IMR-90 (cell line): ENCODE data around the gene ABO. TPM values are rescaled to one million over a fixed set of nuclear protein-coding genes. Genes with fewer than 3 reads are reported as not detected.
"Not testable (repeated sequence)": the region's sequence is repeated elsewhere in the genome, so short reads cannot be mapped to it uniquely, and the experiment has no call there.

ENCODE experiments used
- ATAC-seq: fragments of 200-7000 bp; cut with Tn5 transposase; 2 replicates; pipeline ENCODE4 v1.9.1; 2020; ENCODE audit warnings: low read depth, mild to moderate bottlenecking, moderate library complexity
- BruUV-seq: library from RNA; stranded (reverse); fragments of 400-500 nt; replicated peaks from 2 replicates; lab custom pipeline; 2021; lab: Mats Ljungman, UMichigan
- CTCF ChIA-PET: fragments of 300-600 bp; formaldehyde crosslinking; extraction: SDS; loops from one replicate; lab custom pipeline; 2021; ENCODE audit warnings: antibody characterized with exemption; lab: Yijun Ruan, JAX
- POLR2A ChIA-PET: fragments of 300-600 bp; sonication (Branson Sonifier 250); formaldehyde crosslinking; loops from one replicate; lab custom pipeline; 2022; ENCODE audit warnings: antibody characterized with exemption; ENCODE audit not compliant: unreplicated experiment; lab: Charles Lee
- DNase-seq: peaks from one replicate; pipeline ENCODE4 v3.0.0; 2013
- H2AFZ ChIP-seq: replicated peaks from 2 replicates; pipeline ENCODE3; 2013; ENCODE audit warnings: low read length, mild to moderate bottlenecking; ENCODE audit not compliant: poor library complexity
- H2AK5ac ChIP-seq: 2 replicates; pipeline ENCODE4 v1.6.1; 2013; ENCODE audit warnings: low read depth, low read length, inconsistent platforms
- H2AK9ac ChIP-seq: replicated peaks from 2 replicates; pipeline ENCODE3; 2013; ENCODE audit warnings: mild to moderate bottlenecking, low read depth, low read length, moderate library complexity; ENCODE audit not compliant: poor library complexity
- H2BK120ac ChIP-seq: 2 replicates; pipeline ENCODE4 v1.6.1; 2013; ENCODE audit warnings: low read depth, low read length, inconsistent platforms
- H2BK15ac ChIP-seq: 3 replicates; pipeline ENCODE4 v1.6.1; 2013; ENCODE audit warnings: low read depth, low read length, inconsistent platforms
- H2BK20ac ChIP-seq: 2 replicates; pipeline ENCODE4 v1.6.1; 2013; ENCODE audit warnings: low read depth, mild to moderate bottlenecking, inconsistent platforms, low read length, moderate library complexity
- H2BK5ac ChIP-seq: 2 replicates; pipeline ENCODE4 v1.6.1; 2013; ENCODE audit warnings: mild to moderate bottlenecking, low read depth, low read length, inconsistent platforms; ENCODE audit not compliant: poor library complexity, severe bottlenecking
- H3K14ac ChIP-seq: replicated peaks from 2 replicates; pipeline ENCODE4 v1.6.1; 2013; ENCODE audit warnings: low read depth, low read length, inconsistent platforms
- H3K18ac ChIP-seq: 2 replicates; pipeline ENCODE4 v1.6.1; 2013; ENCODE audit warnings: low read depth, low read length, control low read depth
- H3K23ac ChIP-seq: 2 replicates; pipeline ENCODE4 v1.6.1; 2013; ENCODE audit warnings: low read depth, low read length, inconsistent platforms
- H3K27ac ChIP-seq: 2 replicates; pipeline ENCODE4 v1.5.1; 2013; ENCODE audit warnings: mild to moderate bottlenecking, control low read depth, low read length; ENCODE audit not compliant: insufficient read depth
- H3K27me3 ChIP-seq: 2 replicates; pipeline ENCODE4 v1.6.1; 2013; ENCODE audit warnings: low read length; ENCODE audit not compliant: control insufficient read depth, insufficient read depth
- H3K36me3 ChIP-seq: 2 replicates; pipeline ENCODE4 v1.6.1; 2013; ENCODE audit warnings: low read length, mixed read lengths; ENCODE audit not compliant: control insufficient read depth, insufficient read depth
- H3K4ac ChIP-seq: 2 replicates; pipeline ENCODE4 v1.6.1; 2013; ENCODE audit warnings: low read depth, low read length, inconsistent platforms
- H3K4me1 ChIP-seq: 2 replicates; pipeline ENCODE4 v1.6.1; 2013; ENCODE audit warnings: low read length, mixed read lengths; ENCODE audit not compliant: control insufficient read depth, insufficient read depth
- H3K4me2 ChIP-seq: 2 replicates; pipeline ENCODE4 v1.6.1; 2013; ENCODE audit warnings: low read depth, mild to moderate bottlenecking, control low read depth, low read length, moderate library complexity
- H3K4me3 ChIP-seq: 2 replicates; pipeline ENCODE4 v1.5.1; 2013; ENCODE audit warnings: low read depth, mild to moderate bottlenecking, control low read depth, low read length, moderate library complexity; ENCODE audit not compliant: insufficient read depth
- H3K56ac ChIP-seq: 2 replicates; pipeline ENCODE4 v1.6.1; 2013; ENCODE audit warnings: low read length, inconsistent platforms; ENCODE audit not compliant: insufficient read depth; ENCODE audit errors: extremely low read depth
- H3K79me1 ChIP-seq, 2 experiments: 2 replicates each; pipeline ENCODE4 v1.6.1; 2013; ENCODE audit warnings: low read length in 2 of 2, inconsistent platforms in 1 of 2, low read depth in 1 of 2
- H3K9ac ChIP-seq: 2 replicates; pipeline ENCODE4 v1.6.1; 2013; ENCODE audit warnings: low read depth, low read length, control low read depth
- H3K9me1 ChIP-seq: 2 replicates; pipeline ENCODE4 v1.6.1; 2013; ENCODE audit warnings: low read length, inconsistent platforms; ENCODE audit not compliant: insufficient read depth
- H3K9me3 ChIP-seq: 2 replicates; pipeline ENCODE4 v1.6.1; 2013; ENCODE audit warnings: low read length; ENCODE audit not compliant: control insufficient read depth, insufficient read depth
- H4K20me1 ChIP-seq: 2 replicates; pipeline ENCODE4 v1.6.1; 2013; ENCODE audit warnings: low read length, inconsistent platforms; ENCODE audit not compliant: insufficient read depth
- H4K5ac ChIP-seq: 2 replicates; pipeline ENCODE4 v1.6.1; 2013; ENCODE audit warnings: mild to moderate bottlenecking, low read depth, low read length, control low read depth
- H4K8ac ChIP-seq, 2 experiments: 2 replicates each; pipeline ENCODE4 v1.6.1; 2013; ENCODE audit warnings: low read depth in 2 of 2, low read length in 2 of 2, control low read depth in 1 of 2, inconsistent platforms in 1 of 2
- H4K91ac ChIP-seq: 2 replicates; pipeline ENCODE4 v1.6.1; 2013; ENCODE audit warnings: low read depth, low read length, inconsistent platforms; ENCODE audit not compliant: insufficient read depth
- WGBS, 2 experiments: methylation state at CpG; one replicate each; pipeline versions ENCODE4 v1.1.5 to v1.1.7; 2013; ENCODE audit warnings: missing lambda C conversion rate in 2 of 2; ENCODE audit not compliant: insufficient read length in 1 of 2; ENCODE audit errors: extremely low coverage in 2 of 2; 5-methylcytosine and 5-hydroxymethylcytosine counted together
- dilution Hi-C: fragments of 300-500 bp; cut with HindIII; formaldehyde crosslinking; loops from one replicate; pipeline ENCODE4 v1.14.3; 2018; ENCODE audit warnings: low sequenced_read_pairs; ENCODE audit not compliant: unreplicated experiment
- in situ Hi-C: fragments of 300-500 bp; cut with MboI; formaldehyde crosslinking; loops from 3 replicates; pipeline ENCODE4 v1.14.3; 2019; ENCODE audit warnings: low sequenced_read_pairs, inconsistent platforms, mixed read lengths
- intact Hi-C: fragments of 100-400 bp; cut with micrococcal nuclease; formaldehyde crosslinking; loops from 2 replicates; pipeline ENCODE4 v1.10.0; 2022
- polyA plus RNA-seq, 3 experiments: library from polyadenylated mRNA; depleted of rRNA; stranded (reverse); fragments of >200 nt; gene quantifications; 2 replicates each; pipeline ENCODE4 v1.2.3, GENCODE V29; 2012; ENCODE audit warnings: low replicate concordance in 1 of 3
- total RNA-seq: library from RNA; depleted of rRNA; stranded (reverse); fragments of >200 nt; gene quantifications from 2 replicates; pipeline ENCODE4 v1.2.3, GENCODE V29; 2012

ABO gene
- total and polyA plus RNA-seq, 2 of the 4 experiments (the other 2 are of a cell fraction) = not detected

- H2AFZ ChIP-seq, H3K4ac ChIP-seq, H3K4me1 ChIP-seq, H3K9ac ChIP-seq, H3K79me1 ChIP-seq, CTCF ChIA-PET, H3K9me3 ChIP-seq, H2BK20ac ChIP-seq, H4K5ac ChIP-seq, H2BK15ac ChIP-seq, H4K20me1 ChIP-seq, H3K27me3 ChIP-seq, H2AK5ac ChIP-seq, H3K36me3 ChIP-seq, ATAC-seq, H2AK9ac ChIP-seq, H3K27ac ChIP-seq, H3K9me1 ChIP-seq, H2BK5ac ChIP-seq, dilution Hi-C loops, H4K91ac ChIP-seq, intact Hi-C loops, H3K4me2 ChIP-seq, H3K56ac ChIP-seq, BruUV-seq, H2BK120ac ChIP-seq, H3K4me3 ChIP-seq, H3K14ac ChIP-seq, H3K23ac ChIP-seq, in situ Hi-C loops, H3K18ac ChIP-seq, DNase-seq, H4K8ac ChIP-seq, POLR2A ChIA-PET: not testable (repeated sequence)
- WGBS, 2 experiments = no CpG with 5 or more reads among the region's 19 CpGs
Observed at GRCh38 chr9:133218049-133218975, 56.7 kb downstream of the ABO start.

- intact Hi-C loops, dilution Hi-C loops, H3K18ac ChIP-seq, H3K4me1 ChIP-seq, H4K91ac ChIP-seq, H2BK15ac ChIP-seq, CTCF ChIA-PET, H2BK120ac ChIP-seq, H3K27ac ChIP-seq, H3K23ac ChIP-seq, H3K36me3 ChIP-seq, H3K56ac ChIP-seq, H3K4ac ChIP-seq, H2AK5ac ChIP-seq, POLR2A ChIA-PET, H3K9me1 ChIP-seq, H4K20me1 ChIP-seq, H4K5ac ChIP-seq, H4K8ac ChIP-seq, H3K9me3 ChIP-seq, H3K14ac ChIP-seq, H3K9ac ChIP-seq, H3K4me3 ChIP-seq, H2AK9ac ChIP-seq, H3K4me2 ChIP-seq, H2BK5ac ChIP-seq, DNase-seq, in situ Hi-C loops, H3K27me3 ChIP-seq, ATAC-seq, H2AFZ ChIP-seq, H3K79me1 ChIP-seq, BruUV-seq, H2BK20ac ChIP-seq: not testable (repeated sequence)
- WGBS, 2 experiments = no CpG with 5 or more reads among the region's 12 CpGs
Observed at GRCh38 chr9:133217333-133217988, 57.5 kb downstream of the ABO start.
